AG09319 (cell line): ENCODE results near the gene SLC28A1.
A peak's percentile ranks its signal among the peaks of the same experiment; 100 is the strongest.

ENCODE experiments used
- DNase-seq: peaks from one replicate; pipeline ENCODE4 v3.0.0-alpha.2; 2010; ENCODE audit warnings: low read depth; ENCODE audit errors: extremely low read depth
- CTCF ChIP-seq: IDR thresholded peaks from 2 replicates; pipeline ENCODE4 v1.5.1; 2011; ENCODE audit warnings: low read depth, mild to moderate bottlenecking, inconsistent platforms, low read length, moderate library complexity

SLC28A1 gene

GRCh38 chr15:84950570-84951111 lies 66.2 kb downstream of the SLC28A1 start:
- DNase-seq: no peak
- TF ChIP-seq CTCF: no peak

- DNase-seq: no peak
- TF ChIP-seq CTCF: no peak
Measured at GRCh38 chr15:84951736-84952135, 67.3 kb downstream of the SLC28A1 start.

GRCh38 chr15:84953136-84953535 lies 68.7 kb downstream of the SLC28A1 start:
- no peak for DNase-seq
- no peak for TF ChIP-seq CTCF

- DNase-seq: no peak
- no peak for TF ChIP-seq CTCF
Measured at GRCh38 chr15:84953726-84954125, 69.3 kb downstream of the SLC28A1 start.

GRCh38 chr15:84955089-84955848 lies 70.8 kb downstream of the SLC28A1 start:
- peak; percentile 49 for DNase-seq

GRCh38 chr15:84956199-84956598 lies 71.7 kb downstream of the SLC28A1 start:
- TF ChIP-seq CTCF: no peak
- no peak for DNase-seq

More at GRCh38 chr15:84955089-84955848, 70.8 kb downstream of the SLC28A1 start:
- peak; percentile 95 for TF ChIP-seq CTCF

GRCh38 chr15:84960391-84961113 lies 76.1 kb downstream of the SLC28A1 start:
- TF ChIP-seq CTCF: no peak
- DNase-seq: no peak
